ENCODE measurements around the gene SLC39A13. TPM values are rescaled to one million over a fixed set of nuclear protein-coding genes. Genes with fewer than 3 reads are reported as not detected.

The SLC39A13 gene
- total and polyA plus RNA-seq, 8 donors, result 29.6 to 66.1 (median 36.6) TPM

DNA sequence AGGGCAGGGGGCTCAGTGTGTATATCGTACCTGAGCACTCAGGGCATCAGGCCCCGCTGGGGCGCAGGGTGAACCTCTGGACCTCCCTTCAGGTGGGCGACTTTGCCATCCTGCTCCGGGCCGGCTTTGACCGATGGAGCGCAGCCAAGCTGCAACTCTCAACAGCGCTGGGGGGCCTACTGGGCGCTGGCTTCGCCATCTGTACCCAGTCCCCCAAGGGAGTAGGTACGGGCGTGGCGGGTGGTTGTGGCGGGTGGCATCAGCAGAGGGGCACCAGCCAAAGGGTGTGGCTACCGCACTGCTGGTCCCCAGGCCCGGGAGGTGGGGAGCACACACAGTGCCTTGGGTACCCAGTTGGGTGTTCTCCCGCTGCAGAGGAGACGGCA, 6.3 kb downstream of the SLC39A13 start:
- peak in 1 of 4 donors; percentile 81 for DNase-seq
- H3K4me1 ChIP-seq, result peaks cover 14 to 60% of the 10 kb centered on the region in 2 donors
- TF ChIP-seq, protein P1, sequence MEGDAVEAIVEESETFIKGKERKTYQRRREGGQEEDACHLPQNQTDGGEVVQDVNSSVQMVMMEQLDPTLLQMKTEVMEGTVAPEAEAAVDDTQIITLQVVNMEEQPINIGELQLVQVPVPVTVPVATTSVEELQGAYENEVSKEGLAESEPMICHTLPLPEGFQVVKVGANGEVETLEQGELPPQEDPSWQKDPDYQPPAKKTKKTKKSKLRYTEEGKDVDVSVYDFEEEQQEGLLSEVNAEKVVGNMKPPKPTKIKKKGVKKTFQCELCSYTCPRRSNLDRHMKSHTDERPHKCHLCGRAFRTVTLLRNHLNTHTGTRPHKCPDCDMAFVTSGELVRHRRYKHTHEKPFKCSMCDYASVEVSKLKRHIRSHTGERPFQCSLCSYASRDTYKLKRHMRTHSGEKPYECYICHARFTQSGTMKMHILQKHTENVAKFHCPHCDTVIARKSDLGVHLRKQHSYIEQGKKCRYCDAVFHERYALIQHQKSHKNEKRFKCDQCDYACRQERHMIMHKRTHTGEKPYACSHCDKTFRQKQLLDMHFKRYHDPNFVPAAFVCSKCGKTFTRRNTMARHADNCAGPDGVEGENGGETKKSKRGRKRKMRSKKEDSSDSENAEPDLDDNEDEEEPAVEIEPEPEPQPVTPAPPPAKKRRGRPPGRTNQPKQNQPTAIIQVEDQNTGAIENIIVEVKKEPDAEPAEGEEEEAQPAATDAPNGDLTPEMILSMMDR (IDR thresholded peaks at IDR 0.05), result no peak
- peaks cover 0 to 96% of the 10 kb centered on the region in 2 donors for H3K36me3 ChIP-seq
- ATAC-seq, result no peak
- intact Hi-C loops (cut with DNase I), result no loop called here
- H3K9me3 ChIP-seq, result no peaks in the 10 kb centered on the region
- no peak overlapping the region for H3K4me3 ChIP-seq
- H3K27me3 ChIP-seq, result no peaks in the 10 kb centered on the region
- peak overlapping the region in 1 of 2 donors; percentile 55 for H3K27ac ChIP-seq

- Histone ChIP-seq H3K27ac (peak overlapping the region; percentile 77 to 79), H3K36me3 (peaks cover 0 to 99% of the 10 kb centered on the region in 2 donors), H3K27me3 (no peaks in the 10 kb centered on the region), H3K9me3 (no peaks in the 10 kb centered on the region), H3K4me1 (peaks cover 14 to 55% of the 10 kb centered on the region in 2 donors), H3K4me3 (no peak overlapping the region)
- ATAC-seq (no peak), DNase-seq (no peak)
- intact Hi-C loops (cut with DNase I), result no loop called here
- TF ChIP-seq, protein P1 (IDR thresholded peaks at IDR 0.05), result no peak
These were observed 6.9 kb downstream of the SLC39A13 start for GRCh38 chr11:47415091-47415854.

GRCh38 chr11:47415949-47416472, 7.6 kb downstream of the SLC39A13 start:
- DNase-seq, result peak; percentile 61 to 90 (median 89)
- TF ChIP-seq, protein P1 (IDR thresholded peaks at IDR 0.05), result no peak
- Histone ChIP-seq H3K9me3 (no peaks in the 10 kb centered on the region), H3K4me3 (no peak overlapping the region), H3K27ac (peak overlapping the region; percentile 77 to 79), H3K27me3 (no peaks in the 10 kb centered on the region), H3K36me3 (peaks cover 0 to 99% of the 10 kb centered on the region in 2 donors), H3K4me1 (peaks cover 14 to 48% of the 10 kb centered on the region in 2 donors)
- intact Hi-C loops (cut with DNase I), result no loop called here
- peak; percentile 90 for ATAC-seq

GRCh38 chr11:47417712-47418111, 9.3 kb downstream of the SLC39A13 start:
- Histone ChIP-seq H3K27ac (no peak overlapping the region), H3K4me3 (no peak overlapping the region), H3K27me3 (no peaks in the 10 kb centered on the region), H3K36me3 (peaks cover 0 to 99% of the 10 kb centered on the region in 2 donors), H3K9me3 (no peaks in the 10 kb centered on the region), H3K4me1 (peaks cover 14 to 35% of the 10 kb centered on the region in 2 donors)
- TF ChIP-seq, protein P1 (IDR thresholded peaks at IDR 0.05), result no peak
- DNase-seq, result no peak
- ATAC-seq, result no peak
- intact Hi-C loops (cut with DNase I), result no loop called here

GRCh38 chr11:47418454-47419259, 10.3 kb downstream of the SLC39A13 start:
- Histone ChIP-seq H3K4me3 (no peak overlapping the region), H3K27ac (no peak overlapping the region), H3K4me1 (peaks cover 14 to 31% of the 10 kb centered on the region in 2 donors), H3K36me3 (peaks cover 0 to 99% of the 10 kb centered on the region in 2 donors), H3K9me3 (no peaks in the 10 kb centered on the region), H3K27me3 (no peaks in the 10 kb centered on the region)
- TF ChIP-seq, protein P1 (IDR thresholded peaks at IDR 0.05), result no peak
- no peak for DNase-seq
- intact Hi-C loops (cut with DNase I), result no loop called here
- no peak for ATAC-seq

Data from left lung (tissue), 10 donors.